Endothelial cell of umbilical vein (primary cell): ENCODE results near the gene NEURL1B. TPM values are rescaled to one million over a fixed set of nuclear protein-coding genes. Genes with fewer than 3 reads are reported as not detected.

Experiments
- BruUV-seq: library from RNA; stranded (reverse); fragments of 400-500 nt; replicated peaks from 2 replicates; lab custom pipeline; 2021; lab: Mats Ljungman, UMichigan
- CTCF ChIA-PET: fragments of 300-600, 350-600 bp; sonication (Branson Sonifier 250); formaldehyde crosslinking; loops from one replicate; lab custom pipeline; 2021; ENCODE audit warnings: antibody characterized with exemption, inconsistent platforms; lab: Charles Lee
- POLR2A ChIA-PET: fragments of 300-600, 350-600 bp; sonication (Branson Sonifier 250); formaldehyde crosslinking; loops from one replicate; lab custom pipeline; 2021; ENCODE audit warnings: antibody characterized with exemption, inconsistent platforms; lab: Charles Lee
- DNase-seq: peaks from one replicate; pipeline ENCODE4 v3.0.0-alpha.2; 2011; ENCODE audit warnings: low read depth, low spot score
- FAIRE-seq: peaks from 2 replicates; lab custom pipeline; 2011; peaks lifted over from hg19 to GRCh38; lab: Jason Lieb, UNC
- H2AFZ ChIP-seq: 2 replicates; pipeline ENCODE4 v1.6.0; 2012; ENCODE audit warnings: low read depth, low read length, control low read depth, inconsistent platforms
- H3K27ac ChIP-seq: 2 replicates; pipeline ENCODE4 v1.5.1; 2011; ENCODE audit warnings: low read depth, mild to moderate bottlenecking, control low read depth, low read length, moderate library complexity; ENCODE audit not compliant: insufficient read depth
- H3K27me3 ChIP-seq, 2 experiments: 2 replicates each; pipeline versions ENCODE4 v1.6.0 to v1.6.1; 2011; ENCODE audit warnings: low read length in 2 of 2, mixed read lengths in 1 of 2; ENCODE audit not compliant: control insufficient read depth in 2 of 2, insufficient read depth in 2 of 2
- H3K36me3 ChIP-seq, 2 experiments: 2 replicates in 1 of 2; 3 replicates in 1 of 2; pipeline ENCODE4 v1.5.1; 2011; ENCODE audit warnings: low read length in 2 of 2, mild to moderate bottlenecking in 1 of 2, moderate library complexity in 1 of 2; ENCODE audit not compliant: control insufficient read depth in 2 of 2, insufficient read depth in 2 of 2; ENCODE audit errors: extremely low read depth in 1 of 2
- H3K4me1 ChIP-seq: 3 replicates; pipeline ENCODE4 v1.5.1; 2011; ENCODE audit warnings: mild to moderate bottlenecking, low read length; ENCODE audit not compliant: control insufficient read depth, insufficient read depth; ENCODE audit errors: extremely low read depth
- H3K4me2 ChIP-seq: 2 replicates; pipeline ENCODE4 v1.6.1; 2011; ENCODE audit warnings: low read length, control low read depth, mixed read lengths; ENCODE audit not compliant: insufficient read depth
- H3K4me3 ChIP-seq, 3 experiments: fragments of 200-600 bp in 1 of 3; sonication (generic), shearing (Covaris generic) in 1 of 3; replicated peaks in 1 of 3; 2 replicates each; pipeline ENCODE4 v1.5.1; 2011 to 2016; ENCODE audit warnings: control low read depth in 3 of 3, low read length in 3 of 3, mild to moderate bottlenecking in 2 of 3, inconsistent platforms in 1 of 3, low read depth in 1 of 3, moderate library complexity in 1 of 3; ENCODE audit not compliant: insufficient read depth in 1 of 3
- H3K79me2 ChIP-seq: 2 replicates; pipeline ENCODE4 v1.6.0; 2012; ENCODE audit warnings: low read length, inconsistent platforms; ENCODE audit not compliant: control insufficient read depth, insufficient read depth
- H3K9ac ChIP-seq: replicated peaks from 2 replicates; pipeline ENCODE3; 2011; ENCODE audit warnings: low read length, control low read depth; ENCODE audit not compliant: insufficient read depth; ENCODE audit errors: extremely low read depth
- H3K9me1 ChIP-seq: replicated peaks from 3 replicates; pipeline ENCODE4 v1.6.0; 2011; ENCODE audit warnings: mild to moderate bottlenecking, low read length; ENCODE audit not compliant: control insufficient read depth, insufficient read depth; ENCODE audit errors: extremely low read depth
- H3K9me3 ChIP-seq: replicated peaks from 2 replicates; pipeline ENCODE4 v1.5.1; 2012; ENCODE audit warnings: low read length, inconsistent platforms; ENCODE audit not compliant: control insufficient read depth, insufficient read depth
- H4K20me1 ChIP-seq: replicated peaks from 2 replicates; pipeline ENCODE3; 2011; ENCODE audit warnings: mild to moderate bottlenecking, low read length; ENCODE audit not compliant: control insufficient read depth, insufficient read depth; ENCODE audit errors: extremely low read depth
- CTCF ChIP-seq, 2 donors: IDR thresholded peaks; 1 replicate in 1 of 2; 2 replicates in 1 of 2; pipeline ENCODE4 v1.5.1; 2011; ENCODE audit warnings: low read length in 2 of 2, mild to moderate bottlenecking in 2 of 2, moderate library complexity in 2 of 2, control low read depth in 1 of 2, inconsistent platforms in 1 of 2, low read depth in 1 of 2; ENCODE audit not compliant: insufficient read depth in 1 of 2; ENCODE audit errors: extremely low read depth in 1 of 2
- EZH2 ChIP-seq: IDR thresholded peaks from 2 replicates; pipeline ENCODE4 v1.6.1; 2012; ENCODE audit warnings: borderline replicate concordance, low read depth, mild to moderate bottlenecking, moderate library complexity, low read length, inconsistent platforms; ENCODE audit not compliant: severe bottlenecking
- FOS ChIP-seq: IDR thresholded peaks from 2 replicates; pipeline ENCODE4 v1.6.1; 2011; ENCODE audit warnings: mild to moderate bottlenecking, low read length, moderate library complexity, borderline replicate concordance; ENCODE audit not compliant: insufficient read depth
- GATA2 ChIP-seq: IDR thresholded peaks from 2 replicates; pipeline ENCODE4 v1.7.0; 2011; ENCODE audit warnings: low read depth, mild to moderate bottlenecking, moderate library complexity, mixed read lengths, low read length; ENCODE audit not compliant: insufficient read length, insufficient read depth
- JUN ChIP-seq: IDR thresholded peaks from 2 replicates; pipeline ENCODE4 v1.6.1; 2011; ENCODE audit warnings: borderline replicate concordance, low read depth; ENCODE audit not compliant: insufficient read length, insufficient read depth
- MAX ChIP-seq: IDR thresholded peaks from 2 replicates; pipeline ENCODE4 v1.6.1; 2011; ENCODE audit not compliant: insufficient read depth, insufficient read length
- MYC ChIP-seq: IDR thresholded peaks from one replicate; pipeline ENCODE4 v1.6.1; 2011; ENCODE audit warnings: mild to moderate bottlenecking, low read depth, low read length
- POLR2A ChIP-seq: IDR thresholded peaks from 2 replicates; pipeline ENCODE4 v1.6.1; 2012; ENCODE audit warnings: low read depth, mild to moderate bottlenecking, control low read depth, low read length
- dilution Hi-C: fragments of 300-500 bp; cut with MboI; formaldehyde crosslinking; loops from one replicate; pipeline ENCODE4 v1.15.0; 2019; ENCODE audit warnings: low sequenced_read_pairs; ENCODE audit not compliant: extremely low pct_ligation_motif_present
- intact Hi-C: fragments of 100-400 bp; cut with micrococcal nuclease; formaldehyde crosslinking; loops from one replicate; pipeline ENCODE4 v1.10.0; 2022
- polyA plus RNA-seq, 4 experiments: library from polyadenylated mRNA; depleted of rRNA in 3 of 4; stranded (reverse) in 3 of 4; unstranded in 1 of 4; fragments of >200 nt; gene quantifications; 2 replicates each; pipeline versions ENCODE4 v1.2.1 to v1.2.3, GENCODE V29; 2011 to 2012; ENCODE audit warnings: missing spikeins in 1 of 4
- total RNA-seq: library from RNA; stranded (reverse); gene quantifications from 2 replicates; pipeline ENCODE4 v1.2.3, GENCODE V29; 2021

NEURL1B gene
- total and polyA plus RNA-seq, 2 donors (not counting 3 experiments of a cell fraction or from before 2014, with no cell fraction given): 0.44 to 1.6 TPM

GRCh38 chr5:172602783-172603231 is 38.3 kb upstream of the NEURL1B start:
- no peaks in the 10 kb centered on the region for H3K36me3 ChIP-seq
- H3K9me1 ChIP-seq: no peaks in the 10 kb centered on the region
- H3K79me2 ChIP-seq: no peaks in the 10 kb centered on the region
- BruUV-seq: no TSS peak
- no peak overlapping the region for H3K9ac ChIP-seq
- dilution Hi-C loops: no loop called here
- no peak overlapping the region for H2AFZ ChIP-seq
- no peaks in the 10 kb centered on the region for H3K4me1 ChIP-seq
- POLR2A ChIA-PET: no interaction called here
- CTCF ChIA-PET: interaction anchor here (1.1 to 1.3 kb wide), 2 partner anchors 16 to 26 kb away, joined by 3 to 4 read pairs; no protein-coding TSS in a partner anchor
- no peak overlapping the region for H3K4me3 ChIP-seq
- no peaks in the 10 kb centered on the region for H4K20me1 ChIP-seq
- DNase-seq: no peak
- no peak overlapping the region for H3K27ac ChIP-seq
- intact Hi-C loops: no loop called here
- no peaks in the 10 kb centered on the region for H3K9me3 ChIP-seq
- TF ChIP-seq GATA2 (no peak), EZH2 (no peak), FOS (no peak), MAX (no peak), POLR2A (no peak), JUN (no peak), CTCF (IDR thresholded peaks at IDR 0.05; ENCODE audit: extremely low read depth in 1 of 2, insufficient read depth in 1 of 2, low read depth in 1 of 2, low read length in 2 of 2) (no peak), MYC (no peak)
- FAIRE-seq: no peak
- peaks cover 0 to 7% of the 10 kb centered on the region in 2 experiments for H3K27me3 ChIP-seq
- H3K4me2 ChIP-seq: no peak overlapping the region
